Measurements from ENCODE around the gene GMDS. TPM values are rescaled to one million over a fixed set of nuclear protein-coding genes. Genes with fewer than 3 reads are reported as not detected.

GMDS gene
- total RNA-seq, 1 experiment from 2014 or later: 27.6 TPM

- H3K4ac ChIP-seq (ENCODE audit: low read depth, low read length): no peak overlapping the region
- H2BK15ac ChIP-seq (ENCODE audit: low read depth, low read length): no peak overlapping the region
- Mint-ChIP-seq H3K4me1 (peaks cover 23 to 28% of the 10 kb centered on the region in 2 experiments), H3K9me3 (no peaks in the 10 kb centered on the region), H3K36me3 (ENCODE audit: insufficient read depth in 1 of 3, low read depth in 3 of 3) (no peaks in the 10 kb centered on the region), H3K4me3 (no peak overlapping the region; a peak in 2 of 5 replicates), H3K27ac (peak overlapping the region in 2 of 3 experiments; percentile 7 to 10; a peak in 2 of 7 replicates), H3K27me3 (ENCODE audit: low read depth) (no peaks in the 10 kb centered on the region)
- H3K27ac ChIP-seq (ENCODE audit: insufficient read length, low read depth, low read length): no peak overlapping the region
- H2BK12ac ChIP-seq (ENCODE audit: insufficient read length, low read depth, low read length): no peak overlapping the region
- DNase-seq: peak; percentile 50
- H3K9me3 ChIP-seq (ENCODE audit: control insufficient read depth, low read depth, low read length): no peaks in the 10 kb centered on the region
- WGBS (ENCODE audit: extremely low coverage, insufficient read length, low lambda C conversion rate): no CpG with 5 or more reads among the region's 8 CpGs
- H2BK20ac ChIP-seq (ENCODE audit: low read depth, low read length, poor library complexity, severe bottlenecking): no peak overlapping the region
- H3K14ac ChIP-seq (ENCODE audit: insufficient read depth, low read length): no peak overlapping the region
- no peak for TF ChIP-seq CTCF (conservative IDR thresholded peaks at IDR 0.05)
- H3T11ph ChIP-seq (ENCODE audit: low read length): no peak overlapping the region
- H4K5ac ChIP-seq (ENCODE audit: insufficient read length, low read depth, low read length): no peak overlapping the region
- H3K18ac ChIP-seq (ENCODE audit: insufficient read length, low read depth, low read length): no peak overlapping the region
- H3K27me3 ChIP-seq (ENCODE audit: insufficient read depth, low read length): no peaks in the 10 kb centered on the region
- H3K56ac ChIP-seq (ENCODE audit: insufficient read length, low read depth, low read length): no peak overlapping the region
- H3K4me2 ChIP-seq (ENCODE audit: insufficient read depth, insufficient read length, low read length): no peak overlapping the region
- H2AFZ ChIP-seq (ENCODE audit: low read length): no peak overlapping the region
- no peak overlapping the region for H2BK5ac ChIP-seq (ENCODE audit: insufficient read length, low read length)
- H4K20me1 ChIP-seq (ENCODE audit: control insufficient read depth, insufficient read depth, insufficient read length): no peaks in the 10 kb centered on the region
- no peaks in the 10 kb centered on the region for H3K79me2 ChIP-seq (ENCODE audit: insufficient read depth, low read length)
- H4K91ac ChIP-seq (ENCODE audit: insufficient read length, low read depth, low read length): no peak overlapping the region
- no peaks in the 10 kb centered on the region for H3K79me1 ChIP-seq (ENCODE audit: insufficient read depth, low read depth, low read length, poor library complexity, severe bottlenecking)
- no peak overlapping the region for H2BK120ac ChIP-seq (ENCODE audit: low read depth, low read length, poor library complexity, severe bottlenecking)
- no peaks in the 10 kb centered on the region for H3K23me2 ChIP-seq (ENCODE audit: insufficient read length, low read depth, low read length, poor library complexity, severe bottlenecking)
- no peak overlapping the region for H2AK5ac ChIP-seq (ENCODE audit: insufficient read length, low read length)
- no peak overlapping the region for H3K9ac ChIP-seq (ENCODE audit: extremely low read depth, insufficient read length, low read length)
- H3K23ac ChIP-seq (ENCODE audit: insufficient read length, low read depth, low read length): no peak overlapping the region
- no peak overlapping the region for H4K8ac ChIP-seq (replicated peaks; ENCODE audit: insufficient read length, low read depth, low read length)
- 0 out of 2 replicates have a peak, but pooled peaks cover 2% of the 10 kb centered on the region for H3K4me1 ChIP-seq (ENCODE audit: insufficient read depth, low read length)
Measured at GRCh38 chr6:1720620-1721322, 524.6 kb downstream of the GMDS start.
